Femur (tissue), 1 donor: ENCODE data around the gene MERTK.
"Not testable (repeated sequence)": the region's sequence is repeated elsewhere in the genome, so short reads cannot be mapped to it uniquely, and the experiment has no call there.

Source experiments
- DNase-seq: peaks from one replicate; pipeline ENCODE4 v3.0.0-alpha.2; 2017

The MERTK gene

GRCh38 chr2:111897924-111898702, at the start of gene MERTK:
Gene MERTK (plus strand): TSS chr2:111898607. CDS start chr2:111898736, 129 bp downstream.
- peak; percentile 96 for DNase-seq

GRCh38 chr2:111850646-111851045, 47.8 kb upstream of the MERTK start:
- DNase-seq = not testable (repeated sequence)

- not testable (repeated sequence) for DNase-seq
Measured at GRCh38 chr2:111852544-111852943, 45.9 kb upstream of the MERTK start.

GRCh38 chr2:111860005-111860404, 38.4 kb upstream of the MERTK start:
- DNase-seq = not testable (repeated sequence)

GRCh38 chr2:111865124-111865523, 33.3 kb upstream of the MERTK start:
- not testable (repeated sequence) for DNase-seq

GRCh38 chr2:111872806-111873205, 25.6 kb upstream of the MERTK start:
- DNase-seq = not testable (repeated sequence)

- peak; percentile 89 for DNase-seq
Measured at GRCh38 chr2:111883661-111884591, 14.5 kb upstream of the MERTK start, which contains the start of gene ANAPC1. Gene ANAPC1 (minus strand): TSS chr2:111884193. CDS start chr2:111880825, 3,368 bp downstream.

GRCh38 chr2:111884592-111884964, 13.8 kb upstream of the MERTK start:
- DNase-seq = no peak

- no peak for DNase-seq
Measured at GRCh38 chr2:111896024-111896423, 2.4 kb upstream of the MERTK start.

- DNase-seq = no peak
Measured at GRCh38 chr2:111896576-111896975, 1.8 kb upstream of the MERTK start.

GRCh38 chr2:111897630-111897923, 830 bp upstream of the MERTK start:
- no peak for DNase-seq

GRCh38 chr2:111898703-111899514, 502 bp downstream of the MERTK start:
- DNase-seq = peak; percentile 52

GRCh38 chr2:111900859-111901258, 2.5 kb downstream of the MERTK start:
- peak; percentile 62 for DNase-seq

- DNase-seq = no peak
Measured at GRCh38 chr2:111903516-111903915, 5.1 kb downstream of the MERTK start.

- DNase-seq = no peak
Measured at GRCh38 chr2:111903930-111904439, 5.6 kb downstream of the MERTK start.

GRCh38 chr2:111904726-111905474, 6.5 kb downstream of the MERTK start:
- DNase-seq = no peak

GRCh38 chr2:111905475-111905869, 7.1 kb downstream of the MERTK start:
- not testable (repeated sequence) for DNase-seq

- no peak for DNase-seq
Measured at GRCh38 chr2:111905990-111906735, 7.8 kb downstream of the MERTK start.

GRCh38 chr2:111908578-111908977, 10.2 kb downstream of the MERTK start:
- no peak for DNase-seq

GRCh38 chr2:111909079-111909478, 10.7 kb downstream of the MERTK start:
- no peak for DNase-seq

GRCh38 chr2:111909997-111910396, 11.6 kb downstream of the MERTK start:
- DNase-seq = not testable (repeated sequence)
